Posterior cingulate gyrus (tissue), 11 donors: ENCODE data around the gene SEC24D.

Experiments
- DNase-seq, 10 donors: peaks; one replicate each; pipeline versions ENCODE4 v3.0.0 to v3.0.0-alpha.2; 2020 to 2021; ENCODE audit warnings: mixed read lengths in 3 of 10
- intact Hi-C: fragments of 100-400 bp; cut with DNase I; formaldehyde crosslinking; loops from one replicate; pipeline ENCODE4 v1.15.1; 2023

Gene SEC24D

DNA sequence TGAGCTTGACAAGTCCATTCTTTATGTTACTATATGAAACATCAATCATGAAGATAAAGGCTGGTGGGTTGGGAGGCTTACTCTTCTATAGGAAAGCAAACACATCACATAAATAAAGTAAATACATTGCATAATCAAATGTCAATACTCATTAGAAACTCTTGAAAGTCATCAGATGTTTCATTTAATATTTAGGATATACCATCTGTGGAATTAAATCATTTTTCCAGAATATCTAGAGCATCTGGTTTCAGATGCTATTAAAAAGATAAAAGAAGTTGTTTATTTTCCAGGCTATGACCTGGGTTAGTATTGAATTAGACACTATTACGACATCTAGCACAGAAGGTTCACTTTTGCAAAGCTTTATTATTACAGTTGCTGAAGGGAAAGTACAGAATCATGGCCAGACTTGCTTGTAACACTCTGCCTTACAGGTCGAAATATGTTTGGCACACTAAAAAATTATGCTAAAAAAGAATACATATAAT, 78.1 kb downstream of the SEC24D start:
- intact Hi-C loops = no loop called here
- DNase-seq = no peak

DNA sequence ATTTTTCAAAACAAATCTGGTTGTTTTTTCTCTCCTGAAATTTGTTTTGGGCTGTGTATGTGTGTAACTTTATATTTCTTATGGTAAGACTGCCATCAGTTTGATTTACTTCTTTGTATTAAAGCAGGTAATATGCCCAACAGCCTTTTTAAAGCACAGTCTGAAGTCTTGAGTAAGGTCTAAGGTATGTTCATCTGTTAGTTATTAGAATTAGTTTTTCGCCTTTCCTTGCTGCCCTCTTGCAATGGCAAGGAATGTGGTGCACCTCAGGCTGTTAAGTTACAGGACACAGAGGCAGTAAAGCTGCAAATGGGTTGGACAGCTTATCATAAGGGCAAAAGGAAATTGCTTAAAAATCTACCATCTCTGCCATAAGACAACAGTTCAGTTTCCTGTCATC, 79.0 kb downstream of the SEC24D start:
- no peak for DNase-seq
- intact Hi-C loops = no loop called here

DNA sequence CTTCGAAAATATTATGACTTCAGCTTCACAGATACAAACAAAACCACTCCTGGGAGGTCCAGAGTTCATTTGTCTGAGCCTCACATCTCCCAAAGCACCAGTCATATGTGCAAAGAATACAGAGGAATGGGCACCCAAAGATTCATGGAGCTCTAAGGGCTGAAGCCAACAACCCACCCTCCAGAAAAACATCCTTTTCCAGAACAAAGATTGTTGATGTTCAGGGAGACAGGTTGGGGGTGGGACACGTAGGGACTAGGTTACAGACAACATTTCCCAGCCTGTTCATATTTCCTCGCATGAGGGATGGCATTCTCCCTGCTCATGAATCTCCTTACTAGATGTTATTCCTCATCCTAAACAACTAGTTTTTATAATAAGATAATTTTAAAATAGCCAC, 79.5 kb downstream of the SEC24D start:
- intact Hi-C loops = no loop called here
- DNase-seq = no peak

DNA sequence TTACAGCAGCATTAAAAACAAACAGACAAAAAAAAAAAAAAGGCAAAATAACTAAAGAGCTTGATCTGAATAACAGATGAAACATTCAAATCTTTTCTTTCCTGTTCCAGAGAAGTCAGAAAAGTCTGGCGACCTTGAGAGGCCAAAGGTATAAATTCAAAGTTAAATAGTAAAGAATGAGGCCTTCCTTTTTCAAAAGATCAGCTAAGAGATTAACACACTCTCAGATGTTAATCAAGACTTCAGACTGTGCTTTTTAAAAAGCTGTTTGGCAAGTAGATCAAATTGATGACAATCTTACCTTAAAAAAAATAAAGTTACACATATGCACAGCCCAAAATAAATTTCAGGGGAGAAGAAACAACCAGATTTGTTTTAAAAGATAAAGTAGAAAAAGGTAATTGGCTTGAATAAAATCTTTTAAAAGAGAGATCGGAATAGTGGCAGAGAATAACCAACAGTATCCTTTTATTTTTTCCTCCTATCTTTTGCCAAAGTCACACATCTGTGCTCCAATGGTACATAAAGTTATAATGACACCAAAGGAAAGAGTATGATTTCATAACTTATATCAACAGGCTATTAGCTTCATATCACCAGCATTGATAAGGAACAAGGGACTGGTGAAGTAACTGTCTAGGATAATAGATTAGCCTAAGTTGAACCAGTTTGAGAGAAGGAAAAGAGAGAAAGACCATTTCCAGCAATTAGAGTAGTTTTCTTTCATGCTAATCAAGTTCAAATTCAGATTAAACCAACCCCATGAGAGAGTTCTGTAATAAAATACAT, 80.3 kb downstream of the SEC24D start:
- DNase-seq = no peak
- intact Hi-C loops = no loop called here

DNA sequence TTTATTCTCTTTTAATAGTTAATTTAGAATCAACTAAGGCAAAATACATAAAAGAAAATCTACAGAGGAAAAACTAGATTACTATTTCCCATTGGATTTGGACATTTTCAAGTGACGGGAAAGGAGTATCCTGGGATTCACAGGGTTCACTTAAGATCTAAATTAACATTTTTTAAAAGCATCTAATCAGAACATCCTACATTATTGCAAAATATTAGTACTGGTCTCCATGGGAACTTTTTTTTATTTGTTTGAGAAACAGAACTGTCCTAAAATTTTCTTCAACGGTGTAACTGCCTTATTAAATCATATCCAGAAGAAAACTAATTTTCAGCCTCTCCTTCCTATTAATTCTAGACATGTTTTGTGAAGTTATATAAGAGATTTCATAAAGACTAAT, 81.0 kb downstream of the SEC24D start:
- intact Hi-C loops = no loop called here
- DNase-seq = no peak

DNA sequence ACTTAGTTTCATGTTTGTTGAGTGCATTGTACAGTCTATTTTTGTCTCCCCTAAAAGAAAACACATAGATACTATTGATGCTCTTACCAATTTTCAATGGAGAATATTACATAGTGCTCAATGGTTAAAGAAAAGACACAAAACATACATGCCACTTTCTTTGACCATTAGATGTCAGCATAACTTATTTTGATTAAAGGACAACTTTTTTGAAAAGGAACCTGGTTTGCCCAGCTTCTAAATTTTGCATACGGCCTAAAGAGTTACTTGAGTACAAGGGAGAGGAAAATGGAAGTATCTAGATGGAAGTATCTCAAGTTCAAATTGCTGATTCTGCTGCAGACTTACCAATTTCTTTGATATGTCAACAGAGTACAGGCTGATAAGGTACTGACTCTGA, 82.2 kb downstream of the SEC24D start:
- DNase-seq = no peak
- intact Hi-C loops = no loop called here

DNA sequence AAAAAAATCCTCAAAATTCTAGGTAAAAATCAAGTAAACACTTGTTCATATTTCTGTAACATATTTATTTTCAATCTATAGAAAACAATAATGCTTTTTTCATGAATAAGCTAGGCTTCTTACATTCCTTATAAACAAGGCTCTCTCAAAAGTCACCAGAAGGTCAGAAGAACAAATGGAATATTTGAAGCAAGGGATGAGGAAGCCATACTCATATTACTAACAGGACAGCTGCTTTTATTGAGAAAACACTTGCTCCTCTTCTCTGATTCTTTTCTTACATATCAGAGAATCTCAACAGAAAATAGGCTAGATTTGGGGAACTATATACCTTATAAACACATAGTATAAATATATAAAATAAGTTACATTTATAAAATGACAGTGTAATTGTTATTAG, 82.8 kb downstream of the SEC24D start:
- no peak for DNase-seq
- intact Hi-C loops = no loop called here

DNA sequence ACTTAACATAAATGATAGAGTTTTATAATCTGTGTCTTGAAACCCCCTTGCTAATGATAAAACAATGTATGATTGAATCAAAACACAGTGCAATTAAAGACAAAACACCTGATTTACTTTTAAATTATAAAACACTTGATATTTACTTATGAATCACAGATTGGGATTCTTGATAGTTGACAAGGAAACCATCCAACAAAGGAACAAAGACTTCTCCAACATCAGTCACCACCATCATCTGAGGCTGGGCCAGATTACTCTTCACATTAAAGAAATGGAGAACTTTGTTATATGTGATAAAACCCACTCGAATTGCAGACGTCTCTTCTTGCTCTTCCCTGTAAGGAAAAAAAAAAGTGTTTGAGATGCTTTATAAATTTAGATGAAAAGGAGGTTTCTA, 83.4 kb downstream of the SEC24D start:
- intact Hi-C loops = no loop called here

DNA sequence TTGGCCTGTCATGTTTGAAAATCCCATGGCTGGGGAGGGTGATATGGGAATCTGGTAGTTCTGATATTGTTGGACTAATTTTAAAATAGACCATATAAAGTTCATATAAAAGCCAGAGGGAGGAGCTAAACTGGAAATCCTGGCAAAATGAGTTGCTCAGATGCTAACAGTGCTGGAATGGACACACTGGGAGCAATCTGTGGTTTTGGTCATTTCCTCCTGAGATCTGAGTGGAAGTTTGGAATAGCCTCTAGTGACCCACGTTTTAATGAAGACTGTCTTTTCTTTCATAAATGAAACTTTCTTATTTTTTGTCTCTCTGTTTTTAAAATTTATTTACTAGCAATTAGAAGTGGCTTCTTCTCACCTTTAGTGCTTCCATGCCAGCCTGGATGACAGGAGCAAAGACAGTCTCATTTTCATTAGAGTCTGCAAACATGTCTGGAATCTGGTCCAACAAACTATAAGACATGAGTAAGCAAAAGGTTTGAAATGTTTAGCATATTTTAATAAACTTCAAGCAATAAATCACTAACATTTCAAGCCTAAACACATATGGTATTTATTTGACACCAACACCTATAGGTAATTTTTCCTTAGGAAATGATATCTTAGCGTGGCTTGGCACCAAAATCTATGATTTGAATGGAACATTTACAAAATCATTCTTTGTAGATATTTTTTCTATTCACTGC, 84.2 kb downstream of the SEC24D start:
- intact Hi-C loops = no loop called here

More for the DNA sequence above, 83.4 kb downstream of the SEC24D start:
- no peak for DNase-seq

DNA sequence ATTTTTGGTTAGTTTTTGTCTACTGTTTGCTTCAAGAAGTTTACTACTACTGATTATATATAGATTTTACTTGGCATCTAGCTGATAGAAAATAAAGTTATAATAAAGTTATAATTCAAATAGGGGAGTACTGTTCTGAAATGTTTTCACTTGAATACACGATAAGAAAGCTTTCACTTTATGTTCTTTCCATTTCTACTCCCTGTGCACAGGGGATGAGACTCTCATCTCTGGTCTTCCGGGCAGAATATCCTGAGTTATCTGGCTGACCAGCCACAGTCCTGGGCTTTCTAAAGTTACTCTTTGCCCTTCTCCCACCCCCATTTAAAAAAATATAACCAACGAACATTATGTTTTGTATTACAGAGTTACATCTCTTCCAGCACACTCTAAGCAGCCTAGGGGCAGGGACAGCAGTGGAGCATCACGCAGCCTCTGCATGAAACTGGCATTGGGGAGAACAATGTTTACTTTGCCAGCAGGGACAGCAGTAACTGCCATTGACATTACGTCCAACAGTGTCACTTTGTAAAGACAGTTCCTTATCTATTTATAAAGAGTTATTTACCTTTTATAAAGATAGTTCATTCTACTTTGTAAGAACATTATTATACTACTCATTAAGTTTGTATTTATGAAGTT, 86.5 kb downstream of the SEC24D start:
- intact Hi-C loops = loop anchor here (10.0 kb wide), 1 partner anchor 215 kb away; no protein-coding TSS in a partner anchor
- no peak for DNase-seq

More for the DNA sequence above, 84.2 kb downstream of the SEC24D start:
- DNase-seq = no peak

DNA sequence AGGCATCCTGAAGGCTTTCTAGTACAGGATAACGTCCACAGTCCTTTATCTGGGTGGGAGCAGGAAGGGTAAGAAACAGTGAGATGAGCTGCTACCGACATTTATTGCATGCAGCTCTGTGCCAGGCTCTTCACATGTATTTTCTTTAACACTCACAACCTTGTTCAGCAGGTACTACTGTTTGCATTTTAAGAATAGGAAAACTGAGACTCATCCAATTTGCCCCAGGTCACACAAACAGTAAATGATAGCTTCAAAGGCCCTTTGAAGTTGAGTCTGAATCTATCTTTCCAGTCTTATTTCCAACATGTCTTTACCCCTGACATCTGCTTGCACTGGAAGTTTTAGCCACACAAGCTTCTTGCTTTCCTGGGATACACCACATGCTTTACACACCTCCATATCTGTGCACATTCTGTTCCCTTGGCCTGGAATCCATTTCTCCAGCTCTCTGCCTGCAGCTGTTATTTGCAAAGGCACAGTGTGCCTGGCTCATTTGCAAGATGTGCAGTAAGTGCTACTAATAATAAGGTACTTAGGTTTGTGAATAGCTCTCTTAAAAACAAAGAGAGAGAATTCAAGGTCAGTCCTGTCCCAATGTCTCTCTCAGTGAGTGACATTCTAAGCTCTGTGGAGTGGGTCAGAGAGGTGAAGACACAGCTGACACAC, 89.5 kb downstream of the SEC24D start:
- intact Hi-C loops = loop anchor here (10.0 kb wide), 1 partner anchor 218 kb away; no protein-coding TSS in a partner anchor
- peak in 5 of 10 donors; percentile 12 to 89 (median 41) for DNase-seq

DNA sequence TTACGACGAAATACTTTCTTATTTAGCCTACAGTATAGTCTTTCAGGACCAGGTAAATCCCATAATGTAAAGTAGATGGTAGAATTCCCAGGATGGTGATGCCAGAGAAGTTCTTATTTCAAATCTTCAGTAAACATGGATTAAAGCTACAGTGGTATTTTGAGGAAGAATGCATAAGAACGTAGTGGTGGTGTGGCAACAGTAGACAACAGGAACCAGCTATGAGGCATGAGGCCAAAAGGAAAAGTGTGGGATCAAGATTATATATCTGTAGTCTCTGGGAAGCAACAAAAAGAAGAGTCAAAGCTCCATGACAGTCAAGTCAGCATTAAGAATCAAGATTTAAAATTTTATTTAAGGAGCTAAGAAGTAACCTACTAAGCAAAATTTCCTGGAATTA, 90.6 kb downstream of the SEC24D start:
- intact Hi-C loops = loop anchor here (10.0 kb wide), 1 partner anchor 219 kb away; no protein-coding TSS in a partner anchor
- DNase-seq = no peak

DNA sequence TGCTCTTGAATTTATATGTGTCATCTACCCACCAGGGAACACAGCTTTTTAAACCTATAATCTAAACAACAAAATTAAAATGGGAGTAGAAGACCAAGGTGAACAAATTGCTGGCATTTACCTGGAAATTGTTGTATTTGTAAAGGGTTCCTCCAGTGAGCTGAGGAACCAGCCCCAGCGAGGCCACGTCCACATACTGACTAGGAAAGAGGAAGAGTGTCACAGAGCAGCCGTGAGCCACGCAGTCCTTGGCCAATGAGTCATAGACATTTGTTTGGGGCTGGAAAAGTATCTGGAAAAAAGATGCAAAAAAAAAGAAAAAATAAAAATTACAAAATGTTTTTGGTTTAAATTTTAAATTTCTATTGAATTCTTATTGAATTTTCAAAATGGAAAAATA, 92.1 kb downstream of the SEC24D start:
- intact Hi-C loops = loop anchor here (10.0 kb wide), 1 partner anchor 221 kb away; no protein-coding TSS in a partner anchor

DNA sequence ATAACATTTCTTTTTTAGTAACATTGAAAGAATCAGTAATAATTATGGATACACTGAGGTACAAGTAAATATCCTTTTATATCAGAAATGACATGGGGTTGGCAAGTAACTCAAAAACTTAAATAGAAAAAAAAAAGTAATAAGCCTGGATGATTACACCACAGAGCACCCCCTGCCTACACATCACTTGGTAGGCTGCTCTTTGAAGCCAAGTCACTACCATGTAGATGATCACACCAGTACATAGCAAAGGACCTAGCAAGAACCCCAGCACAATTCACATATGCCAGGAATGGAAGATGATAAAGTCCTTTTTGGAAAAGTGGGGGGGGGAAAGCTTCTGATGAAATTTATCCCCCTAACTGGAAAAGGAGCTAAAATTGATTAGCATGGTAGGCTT, 93.9 kb downstream of the SEC24D start:
- no peak for DNase-seq
- intact Hi-C loops = loop anchor here (10.0 kb wide), 1 partner anchor 223 kb away; no protein-coding TSS in a partner anchor

More for the DNA sequence above, 92.1 kb downstream of the SEC24D start:
- peak in 3 of 10 donors; percentile 18 to 84 (median 64) for DNase-seq

DNA sequence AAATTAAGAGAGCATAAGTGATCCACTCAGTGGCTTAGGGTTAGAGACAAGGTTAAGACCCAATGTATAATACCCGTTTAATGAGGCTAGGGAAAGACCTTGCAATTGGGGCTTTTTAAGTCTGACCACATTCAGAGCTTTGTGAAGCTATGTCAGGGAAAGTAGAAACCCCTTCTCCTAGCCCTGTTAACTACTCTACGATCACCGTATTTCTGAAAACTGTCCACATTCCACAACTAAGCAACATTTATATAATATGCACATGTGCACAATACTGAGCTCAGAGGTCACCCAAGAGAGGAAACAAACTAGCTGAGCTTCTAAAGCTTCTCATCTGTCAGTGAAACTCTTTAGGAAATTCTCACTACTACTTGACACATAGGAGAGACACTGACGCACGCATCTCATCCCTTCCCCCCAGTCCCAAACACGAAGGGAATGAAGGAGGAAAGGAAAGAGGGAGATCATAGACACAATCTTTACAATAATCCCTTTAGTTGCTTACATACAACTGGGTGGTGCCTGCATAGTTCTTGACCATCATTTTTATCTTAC, 94.5 kb downstream of the SEC24D start:
- no peak for DNase-seq

DNA sequence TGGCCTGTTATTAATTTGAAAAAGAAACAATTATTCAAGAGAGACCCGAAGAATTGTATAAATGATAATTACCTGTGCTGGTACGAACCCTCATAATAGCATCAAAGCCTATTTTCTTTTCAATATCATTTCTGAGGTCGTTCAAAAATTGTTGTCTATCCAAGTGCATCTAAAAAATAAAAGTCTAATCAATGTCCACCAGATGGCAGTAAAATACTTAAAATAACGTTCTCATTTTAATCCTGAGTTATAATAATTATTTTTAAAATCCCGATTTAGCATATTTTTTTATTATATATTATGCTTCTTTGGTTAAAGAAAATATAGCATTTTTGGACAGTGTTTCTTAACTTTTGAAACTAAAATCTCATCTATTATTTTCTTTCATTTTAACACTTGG, 95.1 kb downstream of the SEC24D start:
- intact Hi-C loops = loop anchor here (2.0 to 10.0 kb wide), 2 partner anchors 150 to 224 kb away; no protein-coding TSS in a partner anchor
- DNase-seq = no peak

More for the DNA sequence above, 94.5 kb downstream of the SEC24D start:
- intact Hi-C loops = loop anchor here (2.0 to 10.0 kb wide), 2 partner anchors 149 to 223 kb away; no protein-coding TSS in a partner anchor

DNA sequence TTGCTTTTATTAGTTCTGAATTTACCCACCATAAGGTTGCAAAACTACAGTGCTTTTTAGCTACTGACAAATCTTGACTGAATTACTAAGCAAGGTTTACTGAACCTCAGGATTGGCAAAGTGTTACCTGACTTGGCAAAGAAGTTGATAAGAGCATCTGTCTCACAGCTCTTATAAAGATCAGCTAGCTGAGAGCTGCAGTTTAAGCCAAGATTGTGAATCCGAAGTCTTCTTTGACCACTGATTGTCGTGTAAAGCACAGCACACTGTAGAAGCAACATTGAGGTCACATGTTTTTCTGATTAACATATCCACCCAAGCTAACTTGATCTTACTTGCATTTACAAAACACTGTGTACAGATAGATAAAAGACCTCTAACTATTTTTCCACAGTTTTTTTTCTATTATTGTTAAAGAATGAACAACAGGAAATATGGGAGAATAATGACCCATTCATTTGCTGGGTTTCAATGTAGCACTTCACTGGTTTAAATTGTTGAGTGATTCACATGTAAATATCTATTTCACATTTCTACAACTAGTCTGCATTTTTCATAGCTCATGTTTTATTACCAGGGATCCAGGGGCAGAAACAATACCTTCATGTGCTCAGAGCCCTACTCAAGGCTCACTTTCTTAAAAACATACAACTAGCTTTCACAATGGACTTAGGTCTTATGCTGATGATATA, 96.8 kb downstream of the SEC24D start:
- intact Hi-C loops = no loop called here
- DNase-seq = no peak

DNA sequence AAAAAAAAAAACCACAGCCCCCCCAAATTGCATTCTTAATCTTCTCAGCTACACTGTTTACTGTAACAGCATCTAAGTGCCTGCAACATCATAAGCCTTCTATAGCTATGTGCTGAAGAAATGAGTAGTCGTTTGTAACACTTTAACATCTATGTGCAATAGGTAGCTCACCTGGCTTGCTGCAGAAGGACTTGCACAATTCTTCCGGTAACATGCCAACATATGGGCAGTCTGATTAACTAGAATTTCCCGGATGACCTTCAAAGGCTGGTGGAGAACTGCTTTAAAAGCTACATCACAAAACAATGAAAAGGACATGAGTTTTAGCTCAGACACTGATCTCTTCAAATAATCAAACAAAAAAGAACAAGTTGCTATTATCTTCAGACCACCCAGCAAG, 97.8 kb downstream of the SEC24D start:
- intact Hi-C loops = no loop called here
- DNase-seq = no peak

DNA sequence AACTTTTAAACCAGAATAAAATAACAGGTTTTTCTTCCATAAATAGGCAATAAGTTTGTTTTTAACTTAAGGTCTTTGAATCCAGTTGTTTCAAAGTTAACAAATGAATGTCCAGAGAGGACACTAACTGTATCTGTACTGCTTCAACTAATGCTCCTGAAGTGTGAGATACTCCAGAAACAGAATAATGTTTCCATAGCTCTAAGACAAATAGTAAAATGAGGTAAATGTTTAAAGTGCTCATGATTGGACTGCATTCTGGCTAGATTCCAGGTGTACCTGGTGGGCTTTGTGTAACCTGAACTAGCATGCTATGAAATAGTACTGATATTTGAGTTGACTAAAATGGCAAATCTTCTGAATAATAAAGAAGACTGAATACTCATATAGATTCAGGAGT, 99.0 kb downstream of the SEC24D start:
- no peak for DNase-seq
- intact Hi-C loops = no loop called here
